ENCODE results near the gene C1QTNF8.

Gene C1QTNF8

GRCh38 chr16:1113489-1113888 lies 17.4 kb upstream of the C1QTNF8 start:
- no peak overlapping the region for H3K4me2 ChIP-seq (ENCODE audit: insufficient read depth, low read length)
- H3K4me1 ChIP-seq (ENCODE audit: insufficient read depth, low read length) = no peaks in the 10 kb centered on the region
- no peak overlapping the region for H3K4me3 ChIP-seq (ENCODE audit: low read depth in 1 of 2, low read length in 2 of 2)
- no peaks in the 10 kb centered on the region for H3K9me3 ChIP-seq (ENCODE audit: insufficient read depth, low read length, severe bottlenecking)
- peaks cover 4% of the 10 kb centered on the region for H4K20me1 ChIP-seq (ENCODE audit: insufficient read depth, low read length)
- TF ChIP-seq CTCF (IDR thresholded peaks at IDR 0.05; ENCODE audit: borderline replicate concordance, extremely low read depth, low read length, poor library complexity, severe bottlenecking) = no peak
- TF ChIP-seq EZH2 (IDR thresholded peaks at IDR 0.05; ENCODE audit: borderline replicate concordance, low read depth, low read length, severe bottlenecking) = no peak
- no peaks in the 10 kb centered on the region for H3K36me3 ChIP-seq (ENCODE audit: insufficient read depth, low read length)
- H3K9ac ChIP-seq (ENCODE audit: low read depth, low read length) = no peak overlapping the region
- no peak overlapping the region for H3K27ac ChIP-seq (ENCODE audit: low read length)
- H3K79me2 ChIP-seq (ENCODE audit: insufficient read depth, low read length) = no peaks in the 10 kb centered on the region
- H3K27me3 ChIP-seq (ENCODE audit: insufficient read depth, low read length, poor library complexity) = no peaks in the 10 kb centered on the region
- DNase-seq (no peak), ATAC-seq (ENCODE audit: insufficient read depth, low read depth) (no peak)
- no peak overlapping the region for H2AFZ ChIP-seq (ENCODE audit: low read depth, low read length)

- H3K4me3 ChIP-seq (ENCODE audit: low read depth in 1 of 2, low read length in 2 of 2) = no peak overlapping the region
- no peak overlapping the region for H3K9ac ChIP-seq (ENCODE audit: low read depth, low read length)
- no peak overlapping the region for H3K27ac ChIP-seq (ENCODE audit: low read length)
- no peaks in the 10 kb centered on the region for H3K4me1 ChIP-seq (ENCODE audit: insufficient read depth, low read length)
- no peaks in the 10 kb centered on the region for H3K79me2 ChIP-seq (ENCODE audit: insufficient read depth, low read length)
- H2AFZ ChIP-seq (ENCODE audit: low read depth, low read length) = no peak overlapping the region
- H3K4me2 ChIP-seq (ENCODE audit: insufficient read depth, low read length) = no peak overlapping the region
- H4K20me1 ChIP-seq (ENCODE audit: insufficient read depth, low read length) = peaks cover 4% of the 10 kb centered on the region
- no peaks in the 10 kb centered on the region for H3K27me3 ChIP-seq (ENCODE audit: insufficient read depth, low read length, poor library complexity)
- TF ChIP-seq CTCF (IDR thresholded peaks at IDR 0.05; ENCODE audit: borderline replicate concordance, extremely low read depth, low read length, poor library complexity, severe bottlenecking) (no peak), EZH2 (IDR thresholded peaks at IDR 0.05; ENCODE audit: borderline replicate concordance, low read depth, low read length, severe bottlenecking) (no peak)
- no peaks in the 10 kb centered on the region for H3K9me3 ChIP-seq (ENCODE audit: insufficient read depth, low read length, severe bottlenecking)
- H3K36me3 ChIP-seq (ENCODE audit: insufficient read depth, low read length) = no peaks in the 10 kb centered on the region
- DNase-seq (no peak), ATAC-seq (ENCODE audit: insufficient read depth, low read depth) (no peak)
Measured at GRCh38 chr16:1112506-1113184, 16.6 kb upstream of the C1QTNF8 start.

- Histone ChIP-seq H3K79me2 (ENCODE audit: insufficient read depth, low read length) (no peaks in the 10 kb centered on the region), H3K27me3 (ENCODE audit: insufficient read depth, low read length, poor library complexity) (no peaks in the 10 kb centered on the region), H3K4me2 (ENCODE audit: insufficient read depth, low read length) (no peak overlapping the region), H3K4me1 (ENCODE audit: insufficient read depth, low read length) (no peaks in the 10 kb centered on the region), H3K9ac (ENCODE audit: low read depth, low read length) (no peak overlapping the region), H3K27ac (ENCODE audit: low read length) (no peak overlapping the region), H3K36me3 (ENCODE audit: insufficient read depth, low read length) (no peaks in the 10 kb centered on the region), H3K4me3 (ENCODE audit: low read depth in 1 of 2, low read length in 2 of 2) (no peak overlapping the region), H2AFZ (ENCODE audit: low read depth, low read length) (no peak overlapping the region), H4K20me1 (ENCODE audit: insufficient read depth, low read length) (no peaks in the 10 kb centered on the region; the same call in 1 of the 2 replicates), H3K9me3 (ENCODE audit: insufficient read depth, low read length, severe bottlenecking) (no peaks in the 10 kb centered on the region)
- DNase-seq (no peak), ATAC-seq (ENCODE audit: insufficient read depth, low read depth) (no peak)
- no peak for TF ChIP-seq EZH2 (IDR thresholded peaks at IDR 0.05; ENCODE audit: borderline replicate concordance, low read depth, low read length, severe bottlenecking)
- no peak for TF ChIP-seq CTCF (IDR thresholded peaks at IDR 0.05; ENCODE audit: borderline replicate concordance, extremely low read depth, low read length, poor library complexity, severe bottlenecking)
Measured at GRCh38 chr16:1109648-1110047, 13.6 kb upstream of the C1QTNF8 start.

Measured in DND-41 (cell line).